Coronary artery (tissue), 2 donors: ENCODE results near the gene CCND3.

ENCODE experiments used
- DNase-seq: peaks from one replicate; pipeline ENCODE4 v3.0.0-alpha.2; 2017; ENCODE audit warnings: low spot score
- H3K27ac ChIP-seq, 2 donors: fragments of 200-600 bp; sonication (generic); one replicate each; pipeline ENCODE4 v1.5.1; 2016 to 2019
- H3K4me3 ChIP-seq: fragments of 200-600 bp; sonication (generic); 2 replicates; pipeline ENCODE4 v1.5.1; 2016; ENCODE audit warnings: mild to moderate bottlenecking, moderate library complexity
- CTCF ChIP-seq: fragments of 200-600 bp; sonication (generic); IDR thresholded peaks from one replicate; pipeline ENCODE4 v1.5.1; 2019; ENCODE audit warnings: antibody characterized with exemption

CCND3 gene

GRCh38 chr6:41935193-41935574 lies 6.4 kb downstream of the CCND3 start:
- no peak for TF ChIP-seq CTCF
- Histone ChIP-seq H3K4me3 (no peak overlapping the region), H3K27ac (no peak overlapping the region)
- DNase-seq, result no peak

- DNase-seq, result no peak
- Histone ChIP-seq H3K27ac (no peak overlapping the region), H3K4me3 (no peak overlapping the region)
- TF ChIP-seq CTCF, result no peak
Measured at GRCh38 chr6:41934278-41935192, 7.1 kb downstream of the CCND3 start.

- Histone ChIP-seq H3K4me3 (no peak overlapping the region), H3K27ac (no peak overlapping the region)
- DNase-seq, result no peak
- TF ChIP-seq CTCF, result no peak
Measured at GRCh38 chr6:41932378-41932777, 9.2 kb downstream of the CCND3 start.

- DNase-seq, result no peak
- TF ChIP-seq CTCF, result no peak
- H3K4me3 ChIP-seq, result no peak overlapping the region
Measured at GRCh38 chr6:41931792-41932191, 9.8 kb downstream of the CCND3 start.

GRCh38 chr6:41929924-41930323 lies 11.7 kb downstream of the CCND3 start:
- Histone ChIP-seq H3K27ac (no peak overlapping the region), H3K4me3 (no peak overlapping the region)
- no peak for DNase-seq
- TF ChIP-seq CTCF, result no peak

More at GRCh38 chr6:41931792-41932191, 9.8 kb downstream of the CCND3 start:
- no peak overlapping the region for H3K27ac ChIP-seq

- TF ChIP-seq CTCF, result no peak
Measured at GRCh38 chr6:41927253-41927652, 14.4 kb downstream of the CCND3 start.

GRCh38 chr6:41922154-41922553 lies 19.5 kb downstream of the CCND3 start:
- DNase-seq, result no peak
- H3K27ac ChIP-seq, result no peak overlapping the region
- no peak for TF ChIP-seq CTCF
- H3K4me3 ChIP-seq, result peak overlapping the region; percentile 82

More at GRCh38 chr6:41927253-41927652, 14.4 kb downstream of the CCND3 start:
- no peak overlapping the region for H3K27ac ChIP-seq
- DNase-seq, result no peak
- no peak overlapping the region for H3K4me3 ChIP-seq
